Adrenal gland (tissue), 5 donors: Measurements from ENCODE around the gene ZNHIT1.

Experiments used
- POLR2A ChIP-seq, 2 donors: fragments of 450-650 bp; IDR thresholded peaks; one replicate each; pipeline ENCODE4 v1.6.1; 2017; ENCODE audit warnings: antibody characterized with exemption in 2 of 2, mild to moderate bottlenecking in 2 of 2, moderate library complexity in 1 of 2
- TF ChIP-seq, protein P1 (sequence below), 6 experiments: fragments of 450-650 bp in 4 of 6; fragments of 200-600 bp in 2 of 6; sonication (generic) in 1 of 6; IDR thresholded peaks; 1 replicate in 5 of 6; 2 replicates in 1 of 6; pipeline versions ENCODE4 v1.5.1 to v1.8.0; 2016 to 2021; ENCODE audit warnings: antibody characterized with exemption in 6 of 6, mild to moderate bottlenecking in 2 of 6, moderate library complexity in 1 of 6
- donor health status: DM: no; HTN: no; CAD: no.

DNA sequence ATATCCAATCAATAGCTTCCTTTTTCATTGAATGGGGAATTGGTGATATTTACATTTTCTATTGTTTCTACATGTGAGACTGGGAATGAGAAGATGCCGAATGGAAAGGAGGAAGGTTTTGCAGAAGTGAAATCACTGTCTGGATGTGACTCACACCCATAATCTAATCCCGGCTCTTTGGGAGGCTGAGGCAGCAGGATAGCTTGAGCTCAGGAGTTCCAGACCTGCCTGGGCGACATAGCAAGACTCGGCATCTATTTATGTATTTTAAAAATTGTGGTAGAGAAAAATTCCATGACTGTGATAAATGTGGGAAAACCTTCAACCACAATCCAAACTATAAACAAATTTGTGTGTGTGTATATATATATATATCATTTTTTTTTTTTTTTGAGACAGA lies 37.8 kb downstream of the ZNHIT1 start:
- TF ChIP-seq, protein P1, sequence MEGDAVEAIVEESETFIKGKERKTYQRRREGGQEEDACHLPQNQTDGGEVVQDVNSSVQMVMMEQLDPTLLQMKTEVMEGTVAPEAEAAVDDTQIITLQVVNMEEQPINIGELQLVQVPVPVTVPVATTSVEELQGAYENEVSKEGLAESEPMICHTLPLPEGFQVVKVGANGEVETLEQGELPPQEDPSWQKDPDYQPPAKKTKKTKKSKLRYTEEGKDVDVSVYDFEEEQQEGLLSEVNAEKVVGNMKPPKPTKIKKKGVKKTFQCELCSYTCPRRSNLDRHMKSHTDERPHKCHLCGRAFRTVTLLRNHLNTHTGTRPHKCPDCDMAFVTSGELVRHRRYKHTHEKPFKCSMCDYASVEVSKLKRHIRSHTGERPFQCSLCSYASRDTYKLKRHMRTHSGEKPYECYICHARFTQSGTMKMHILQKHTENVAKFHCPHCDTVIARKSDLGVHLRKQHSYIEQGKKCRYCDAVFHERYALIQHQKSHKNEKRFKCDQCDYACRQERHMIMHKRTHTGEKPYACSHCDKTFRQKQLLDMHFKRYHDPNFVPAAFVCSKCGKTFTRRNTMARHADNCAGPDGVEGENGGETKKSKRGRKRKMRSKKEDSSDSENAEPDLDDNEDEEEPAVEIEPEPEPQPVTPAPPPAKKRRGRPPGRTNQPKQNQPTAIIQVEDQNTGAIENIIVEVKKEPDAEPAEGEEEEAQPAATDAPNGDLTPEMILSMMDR (IDR thresholded peaks at IDR 0.05) = no peak
- TF ChIP-seq POLR2A (IDR thresholded peaks at IDR 0.05) = no peak
